A549 (cell line): ENCODE results near the gene PPA2. TPM values are rescaled to one million over a fixed set of nuclear protein-coding genes. Genes with fewer than 3 reads are reported as not detected.
A peak's percentile ranks its signal among the peaks of the same experiment; 100 is the strongest.

ENCODE experiments used
- ATAC-seq, 2 experiments: fragments of 200-7000 bp in 1 of 2; fragments of >200 bp in 1 of 2; cut with Nextera tagmentation in 1 of 2; cut with Tn5 transposase in 1 of 2; 3 replicates each; pipeline versions ENCODE4 v1.8.0 to v1.9.1; 2018 to 2020; ENCODE audit warnings: mild to moderate bottlenecking in 1 of 2, moderate library complexity in 1 of 2
- CTCF ChIA-PET: fragments of 300-600 bp; sonication (Branson Sonifier 250); formaldehyde crosslinking; extraction: SDS; loops from one replicate; lab custom pipeline; 2021; ENCODE audit warnings: antibody characterized with exemption, inconsistent platforms; lab: Yijun Ruan, JAX
- POLR2A ChIA-PET: fragments of 350-600 bp; formaldehyde crosslinking; extraction: SDS; loops from one replicate; lab custom pipeline; 2021; ENCODE audit warnings: antibody characterized with exemption, inconsistent platforms; lab: Yijun Ruan, JAX
- DNase-seq, 2 experiments: peaks; one replicate each; pipeline versions ENCODE4 v3.0.0 to v3.0.0-alpha.2; 2011 to 2016; ENCODE audit warnings: low read depth in 1 of 2, low spot score in 1 of 2
- FAIRE-seq: peaks from 2 replicates; lab custom pipeline; 2011; peaks lifted over from hg19 to GRCh38; lab: Jason Lieb, UNC
- H3K27ac ChIP-seq, 2 experiments: fragments of >200 bp; sonication (Bioruptor Twin); formaldehyde crosslinking; 3 replicates each; pipeline ENCODE4 v1.5.1; 2016 to 2017
- H3K4me1 ChIP-seq: fragments of >200 bp; sonication (Bioruptor Twin); formaldehyde crosslinking; 3 replicates; pipeline ENCODE4 v1.6.1; 2016
- H3K4me2 ChIP-seq: fragments of >200 bp; sonication (Bioruptor Twin); formaldehyde crosslinking; 3 replicates; pipeline ENCODE4 v1.6.1; 2016
- H3K4me3 ChIP-seq: fragments of >200 bp; sonication (Bioruptor Twin); formaldehyde crosslinking; 3 replicates; pipeline ENCODE4 v1.5.1; 2016
- H3K9me3 ChIP-seq: fragments of >200 bp; sonication (Bioruptor Twin); formaldehyde crosslinking; 3 replicates; pipeline ENCODE4 v1.6.1; 2016
- BCL3 ChIP-seq: fragments of >200 bp; sonication (Bioruptor Twin); formaldehyde crosslinking; IDR thresholded peaks from 3 replicates; pipeline ENCODE4 v1.6.1; 2016
- BHLHE40 ChIP-seq: IDR thresholded peaks from 2 replicates; pipeline ENCODE4 v1.6.1; 2012; ENCODE audit warnings: low read depth, low read length, inconsistent platforms
- CBX2 ChIP-seq: fragments of 200-600 bp; sonication (generic); IDR thresholded peaks from 2 replicates; pipeline ENCODE4 v1.6.1; 2016; ENCODE audit warnings: low read depth, mild to moderate bottlenecking, borderline replicate concordance
- CTCF ChIP-seq: fragments of >200 bp; sonication (Bioruptor Twin); formaldehyde crosslinking; IDR thresholded peaks from 3 replicates; pipeline ENCODE4 v1.5.1; 2016
- EHF ChIP-seq: fragments of 250-450 bp; sonication (Bioruptor Pico); IDR thresholded peaks from 2 replicates; pipeline ENCODE4 v1.5.0; 2020; ENCODE audit warnings: mild to moderate bottlenecking
- EHMT2 ChIP-seq: fragments of 200-600 bp; sonication (generic); IDR thresholded peaks from 2 replicates; pipeline ENCODE4 v1.6.1; 2016; ENCODE audit warnings: antibody characterized with exemption, low read depth, mild to moderate bottlenecking, moderate library complexity
- FOSB ChIP-seq: fragments of 250-450 bp; sonication (Bioruptor Pico); IDR thresholded peaks from 2 replicates; pipeline ENCODE4 v1.5.0; 2020; ENCODE audit warnings: mild to moderate bottlenecking, moderate library complexity
- FOSL2 ChIP-seq, 2 experiments: fragments of 450-650 bp in 1 of 2; fragments of >200 bp in 1 of 2; sonication (Bioruptor Twin) in 1 of 2; formaldehyde crosslinking; IDR thresholded peaks; 2 replicates each; pipeline versions ENCODE4 v1.5.0 to v1.6.1; 2016 to 2020; ENCODE audit warnings: mild to moderate bottlenecking in 1 of 2, moderate library complexity in 1 of 2
- HEYL ChIP-seq: fragments of 250-450 bp; sonication (Bioruptor Pico); IDR thresholded peaks from 2 replicates; pipeline ENCODE4 v1.8.0; 2021; ENCODE audit warnings: mild to moderate bottlenecking, moderate library complexity
- HOXB13 ChIP-seq: fragments of 250-450 bp; sonication (Bioruptor Pico); IDR thresholded peaks from 2 replicates; pipeline ENCODE4 v1.5.0; 2020; ENCODE audit warnings: low read depth, mild to moderate bottlenecking, moderate library complexity
- JUN ChIP-seq, 2 experiments: fragments of >200 bp; sonication (Bioruptor Twin); formaldehyde crosslinking; IDR thresholded peaks; 2 replicates in 1 of 2; 3 replicates in 1 of 2; pipeline ENCODE4 v1.6.1; 2016 to 2017
- JUNB ChIP-seq: fragments of >200 bp; sonication (Bioruptor Twin); formaldehyde crosslinking; IDR thresholded peaks from 2 replicates; pipeline ENCODE4 v1.6.1; 2016
- MYC ChIP-seq: IDR thresholded peaks from 2 replicates; pipeline ENCODE4 v1.6.1; 2012; ENCODE audit warnings: mild to moderate bottlenecking, inconsistent platforms, low read length, improper control_type of control experiment, borderline replicate concordance
- PHF8 ChIP-seq: fragments of 200-600 bp; sonication (generic); IDR thresholded peaks from 2 replicates; pipeline ENCODE4 v1.6.1; 2016; ENCODE audit warnings: low read depth, mild to moderate bottlenecking, antibody characterized with exemption, moderate library complexity, borderline replicate concordance
- POLR2AphosphoS2 ChIP-seq: conservative IDR thresholded peaks from 2 replicates; pipeline ENCODE4 v1.6.1; 2012; ENCODE audit warnings: low read length, improper control_type of control experiment, inconsistent platforms
- RAD21 ChIP-seq, 2 experiments: fragments of >200 bp in 1 of 2; sonication (Bioruptor Twin) in 1 of 2; formaldehyde crosslinking in 1 of 2; IDR thresholded peaks in 1 of 2; conservative IDR thresholded peaks in 1 of 2; 2 replicates in 1 of 2; 3 replicates in 1 of 2; pipeline ENCODE4 v1.6.1; 2012 to 2018; ENCODE audit warnings: inconsistent platforms in 1 of 2
- RARB ChIP-seq: fragments of 250-450 bp; sonication (Bioruptor Pico); IDR thresholded peaks from 2 replicates; pipeline ENCODE4 v1.8.0; 2021; ENCODE audit warnings: mild to moderate bottlenecking, moderate library complexity
- RCOR1 ChIP-seq: fragments of 150-350 bp; IDR thresholded peaks from 2 replicates; pipeline ENCODE4 v1.6.1; 2014; ENCODE audit warnings: antibody characterized with exemption, low read length, low read depth
- REST ChIP-seq: fragments of 200-600 bp; sonication (generic); IDR thresholded peaks from 2 replicates; pipeline ENCODE4 v1.6.1; 2016; ENCODE audit warnings: antibody characterized with exemption, mild to moderate bottlenecking, moderate library complexity
- RFX5 ChIP-seq: fragments of 450-650 bp; IDR thresholded peaks from 2 replicates; pipeline ENCODE4 v1.7.1; 2014; ENCODE audit warnings: antibody characterized with exemption, mild to moderate bottlenecking, moderate library complexity
- SREBF2 ChIP-seq: fragments of 450-650 bp; IDR thresholded peaks from 2 replicates; pipeline ENCODE4 v1.6.1; 2014; ENCODE audit warnings: mild to moderate bottlenecking, moderate library complexity
- TP53 ChIP-seq: fragments of 250-450 bp; sonication (Bioruptor Pico); IDR thresholded peaks from 2 replicates; pipeline ENCODE4 v1.5.0; 2021; ENCODE audit warnings: mild to moderate bottlenecking, moderate library complexity
- USF2 ChIP-seq: fragments of 450-650 bp; IDR thresholded peaks from 2 replicates; pipeline ENCODE4 v1.6.1; 2014; ENCODE audit warnings: antibody characterized with exemption
- ZFP36 ChIP-seq: fragments of 450-650 bp; IDR thresholded peaks from 2 replicates; pipeline ENCODE4 v1.6.1; 2014; ENCODE audit warnings: borderline replicate concordance; ENCODE audit not compliant: partially characterized antibody
- ZSCAN20 ChIP-seq: fragments of 250-450 bp; sonication (Bioruptor Pico); IDR thresholded peaks from 2 replicates; pipeline ENCODE4 v1.8.0; 2022; ENCODE audit warnings: mild to moderate bottlenecking, moderate library complexity
- WGBS: methylation state at CpG from one replicate; pipeline ENCODE4 v1.1.6; 2017; ENCODE audit errors: missing lambda C conversion rate; 5-methylcytosine and 5-hydroxymethylcytosine counted together
- polyA plus RNA-seq, 4 experiments: library from polyadenylated mRNA; depleted of rRNA in 3 of 4; stranded (reverse); fragments of >200 nt; fragmentation: RNase III in 1 of 4; extraction: RNeasy Plus Mini Kit Qiagen cat#74134 plus additional on column Dnase treatment in 1 of 4; gene quantifications; 2 replicates in 3 of 4; 3 replicates in 1 of 4; pipeline ENCODE4 v1.2.3, GENCODE V29; 2011 to 2017

The PPA2 gene
- polyA plus RNA-seq, 2 of the 4 experiments (the other 2 are of a cell fraction) = 89.1 to 140 TPM

- 72% methylated on average over 2 of the region's 2 CpGs for WGBS
- peak overlapping the region; percentile 3 to 68; a peak in 3 of 6 replicates for H3K27ac ChIP-seq
- peaks cover 3% of the 10 kb centered on the region; the same call in 1 of the 3 replicates for H3K9me3 ChIP-seq
- no peak overlapping the region for H3K4me3 ChIP-seq
- FAIRE-seq (no peak), DNase-seq (peak in 1 of 2 experiments; percentile 13), ATAC-seq (peak; percentile 83 to 94)
- ChIA-PET POLR2A (no interaction called here), CTCF (no interaction called here)
- TF ChIP-seq EHMT2 (no peak), BHLHE40 (no peak), ZFP36 (no peak), RAD21 (conservative IDR thresholded peaks at IDR 0.05 in 1 of 2, IDR thresholded peaks at IDR 0.05 in 1 of 2) (no peak), CBX2 (no peak), RARB (CRISPR knock-in tag) (no peak), USF2 (no peak), HEYL (CRISPR knock-in tag) (no peak), EHF (CRISPR knock-in tag) (no peak), POLR2AphosphoS2 (no peak), TP53 (CRISPR knock-in tag) (no peak), CTCF (no peak), JUN (IDR thresholded peaks at IDR 0.05) (no peak), SREBF2 (no peak), FOSB (CRISPR knock-in tag) (no peak), RFX5 (no peak), JUNB (no peak), HOXB13 (CRISPR knock-in tag) (no peak)
- H3K4me2 ChIP-seq = peak overlapping the region; percentile 27; the same call in 2 of the 3 replicates
- H3K4me1 ChIP-seq = peaks cover 11% of the 10 kb centered on the region; the same call in 2 of the 3 replicates
These were observed 74.2 kb downstream of the PPA2 start for GRCh38 chr4:105399532-105400161.

GRCh38 chr4:105392858-105393257 lies 81.0 kb downstream of the PPA2 start:
- POLR2A ChIA-PET = no interaction called here
- no peak overlapping the region for H3K4me2 ChIP-seq
- 82% methylated on average over 4 of the region's 4 CpGs for WGBS
- ATAC-seq (no peak), FAIRE-seq (no peak), DNase-seq (no peak)
- H3K9me3 ChIP-seq = no peaks in the 10 kb centered on the region
- H3K4me1 ChIP-seq = no peaks in the 10 kb centered on the region
- no peak for TF ChIP-seq MYC
- no peak for TF ChIP-seq ZSCAN20 (CRISPR knock-in tag)
- TF ChIP-seq JUN (IDR thresholded peaks at IDR 0.05) = no peak
- TF ChIP-seq RCOR1 = no peak
- TF ChIP-seq PHF8 = no peak
- TF ChIP-seq BCL3 = no peak
- no peak for TF ChIP-seq BHLHE40
- no peak for TF ChIP-seq EHF (CRISPR knock-in tag)
- no peak for TF ChIP-seq FOSL2 (IDR thresholded peaks at IDR 0.05)
- no peak for TF ChIP-seq FOSL2 (CRISPR knock-in tag; IDR thresholded peaks at IDR 0.05)
- TF ChIP-seq REST = no peak
- TF ChIP-seq HEYL (CRISPR knock-in tag) = no peak
- no peak overlapping the region for H3K27ac ChIP-seq
- CTCF ChIA-PET = no interaction called here
- no peak overlapping the region for H3K4me3 ChIP-seq
